Measurements from ENCODE around the gene CLOCK.

The CLOCK gene

GRCh38 chr4:55518442-55518841 lies 28.3 kb downstream of the CLOCK start:
- no peak overlapping the region for H3K4me3 ChIP-seq (ENCODE audit: low read length, poor library complexity, severe bottlenecking)
- H3K9ac ChIP-seq (ENCODE audit: low read depth, low read length, poor library complexity, severe bottlenecking): no peak overlapping the region
- no peak overlapping the region for H3K4me2 ChIP-seq (ENCODE audit: low read depth, low read length, poor library complexity, severe bottlenecking)
- H4K20me1 ChIP-seq (ENCODE audit: insufficient read depth, low read length, poor library complexity, severe bottlenecking): no peaks in the 10 kb centered on the region
- no peaks in the 10 kb centered on the region for H3K36me3 ChIP-seq (ENCODE audit: insufficient read depth, low read length)
- H3K9me3 ChIP-seq (ENCODE audit: insufficient read depth, low read depth, low read length): 0 out of 2 replicates have a peak, but pooled peaks cover 2% of the 10 kb centered on the region
- no peak overlapping the region for H2AFZ ChIP-seq (ENCODE audit: low read length)
- TF ChIP-seq, protein P1, sequence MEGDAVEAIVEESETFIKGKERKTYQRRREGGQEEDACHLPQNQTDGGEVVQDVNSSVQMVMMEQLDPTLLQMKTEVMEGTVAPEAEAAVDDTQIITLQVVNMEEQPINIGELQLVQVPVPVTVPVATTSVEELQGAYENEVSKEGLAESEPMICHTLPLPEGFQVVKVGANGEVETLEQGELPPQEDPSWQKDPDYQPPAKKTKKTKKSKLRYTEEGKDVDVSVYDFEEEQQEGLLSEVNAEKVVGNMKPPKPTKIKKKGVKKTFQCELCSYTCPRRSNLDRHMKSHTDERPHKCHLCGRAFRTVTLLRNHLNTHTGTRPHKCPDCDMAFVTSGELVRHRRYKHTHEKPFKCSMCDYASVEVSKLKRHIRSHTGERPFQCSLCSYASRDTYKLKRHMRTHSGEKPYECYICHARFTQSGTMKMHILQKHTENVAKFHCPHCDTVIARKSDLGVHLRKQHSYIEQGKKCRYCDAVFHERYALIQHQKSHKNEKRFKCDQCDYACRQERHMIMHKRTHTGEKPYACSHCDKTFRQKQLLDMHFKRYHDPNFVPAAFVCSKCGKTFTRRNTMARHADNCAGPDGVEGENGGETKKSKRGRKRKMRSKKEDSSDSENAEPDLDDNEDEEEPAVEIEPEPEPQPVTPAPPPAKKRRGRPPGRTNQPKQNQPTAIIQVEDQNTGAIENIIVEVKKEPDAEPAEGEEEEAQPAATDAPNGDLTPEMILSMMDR (conservative IDR thresholded peaks at IDR 0.05; ENCODE audit: low read length): no peak
- no peak for TF ChIP-seq EZH2phosphoT487 (IDR thresholded peaks at IDR 0.05; ENCODE audit: borderline replicate concordance)
- no peaks in the 10 kb centered on the region for H3K79me2 ChIP-seq (ENCODE audit: insufficient read depth, low read length)
- no peaks in the 10 kb centered on the region for H3K9me2 ChIP-seq (replicated peaks; ENCODE audit: low read depth, low read length)
- no peaks in the 10 kb centered on the region for H3K27me3 ChIP-seq (ENCODE audit: insufficient read depth, low read length, poor library complexity, severe bottlenecking)
- H3F3A ChIP-seq (ENCODE audit: low read depth): no peaks in the 10 kb centered on the region
- H3K4me1 ChIP-seq (ENCODE audit: insufficient read depth, low read length, poor library complexity, severe bottlenecking): no peaks in the 10 kb centered on the region

DNA sequence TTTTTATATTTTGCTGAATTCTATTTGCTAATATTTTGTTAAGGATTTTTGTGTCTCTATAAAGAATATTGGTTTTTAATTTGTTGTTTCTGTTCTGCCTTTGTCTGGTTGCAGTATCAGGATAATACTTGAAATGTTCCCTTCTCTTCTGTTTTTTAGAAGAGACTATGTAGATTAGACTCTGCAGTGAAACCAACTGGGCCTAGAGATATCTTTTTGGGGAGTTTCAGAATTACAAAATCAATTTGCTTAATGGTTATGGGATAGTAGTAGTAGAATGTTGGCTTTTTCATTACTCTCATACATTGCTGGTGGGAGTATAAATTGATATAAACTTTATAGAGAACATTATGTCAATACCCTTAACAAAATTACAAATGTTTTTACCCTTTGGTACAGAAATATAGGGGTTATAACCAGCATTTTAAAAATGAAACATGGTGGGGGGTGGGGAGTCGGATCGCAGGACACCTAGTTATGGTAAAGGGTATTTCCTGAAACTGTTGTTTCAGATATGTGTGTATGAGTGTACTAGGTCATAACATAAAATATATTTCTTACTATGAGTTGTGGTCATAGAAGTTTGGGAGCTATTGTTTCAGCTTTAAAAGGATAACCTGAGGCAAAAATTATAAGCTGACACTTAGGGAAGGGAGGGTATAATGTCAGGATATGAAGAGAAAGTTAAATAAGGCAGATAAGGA lies 29.0 kb downstream of the CLOCK start:
- H3K79me2 ChIP-seq (ENCODE audit: insufficient read depth, low read length): no peaks in the 10 kb centered on the region
- no peak overlapping the region for H3K9ac ChIP-seq (ENCODE audit: low read depth, low read length, poor library complexity, severe bottlenecking)
- 0 out of 2 replicates have a peak, but pooled peaks cover 2% of the 10 kb centered on the region for H3K9me3 ChIP-seq (ENCODE audit: insufficient read depth, low read depth, low read length)
- no peak overlapping the region for H3K4me3 ChIP-seq (ENCODE audit: low read length, poor library complexity, severe bottlenecking)
- H3K4me1 ChIP-seq (ENCODE audit: insufficient read depth, low read length, poor library complexity, severe bottlenecking): no peaks in the 10 kb centered on the region
- H3K27me3 ChIP-seq (ENCODE audit: insufficient read depth, low read length, poor library complexity, severe bottlenecking): no peaks in the 10 kb centered on the region
- no peaks in the 10 kb centered on the region for H3K9me2 ChIP-seq (replicated peaks; ENCODE audit: low read depth, low read length)
- no peak overlapping the region for H2AFZ ChIP-seq (ENCODE audit: low read length)
- H3K36me3 ChIP-seq (ENCODE audit: insufficient read depth, low read length): no peaks in the 10 kb centered on the region
- H3K4me2 ChIP-seq (ENCODE audit: low read depth, low read length, poor library complexity, severe bottlenecking): no peak overlapping the region
- H4K20me1 ChIP-seq (ENCODE audit: insufficient read depth, low read length, poor library complexity, severe bottlenecking): no peaks in the 10 kb centered on the region
- H3F3A ChIP-seq (ENCODE audit: low read depth): no peaks in the 10 kb centered on the region
- TF ChIP-seq, protein P1 (conservative IDR thresholded peaks at IDR 0.05; ENCODE audit: low read length): no peak
- no peak for TF ChIP-seq EZH2phosphoT487 (IDR thresholded peaks at IDR 0.05; ENCODE audit: borderline replicate concordance)

GRCh38 chr4:55512922-55513571 lies 33.7 kb downstream of the CLOCK start:
- no peaks in the 10 kb centered on the region for H4K20me1 ChIP-seq (ENCODE audit: insufficient read depth, low read length, poor library complexity, severe bottlenecking)
- H3K9me3 ChIP-seq (ENCODE audit: insufficient read depth, low read depth, low read length): no peaks in the 10 kb centered on the region
- H3F3A ChIP-seq (ENCODE audit: low read depth): no peaks in the 10 kb centered on the region; the same call in 1 of the 2 replicates
- no peak overlapping the region for H3K4me3 ChIP-seq (ENCODE audit: low read length, poor library complexity, severe bottlenecking)
- H3K4me1 ChIP-seq (ENCODE audit: insufficient read depth, low read length, poor library complexity, severe bottlenecking): peaks cover 13% of the 10 kb centered on the region
- no peak overlapping the region for H3K9ac ChIP-seq (ENCODE audit: low read depth, low read length, poor library complexity, severe bottlenecking)
- no peak overlapping the region for H3K4me2 ChIP-seq (ENCODE audit: low read depth, low read length, poor library complexity, severe bottlenecking)
- H3K79me2 ChIP-seq (ENCODE audit: insufficient read depth, low read length): no peaks in the 10 kb centered on the region
- no peaks in the 10 kb centered on the region for H3K9me2 ChIP-seq (replicated peaks; ENCODE audit: low read depth, low read length)
- H2AFZ ChIP-seq (ENCODE audit: low read length): no peak overlapping the region
- no peak for TF ChIP-seq EZH2phosphoT487 (IDR thresholded peaks at IDR 0.05; ENCODE audit: borderline replicate concordance)
- TF ChIP-seq, protein P1 (conservative IDR thresholded peaks at IDR 0.05; ENCODE audit: low read length): no peak
- H3K36me3 ChIP-seq (ENCODE audit: insufficient read depth, low read length): no peaks in the 10 kb centered on the region
- H3K27me3 ChIP-seq (ENCODE audit: insufficient read depth, low read length, poor library complexity, severe bottlenecking): no peaks in the 10 kb centered on the region

Measured in Loucy (cell line).